ENCODE data around the gene ST3GAL5. TPM values are rescaled to one million over a fixed set of nuclear protein-coding genes. Genes with fewer than 3 reads are reported as not detected.

ST3GAL5 gene
- polyA plus RNA-seq, 3 donors from 2014 or later = 15.0 to 20.9 (median 19.9) TPM

- H3K36me3 Mint-ChIP-seq = no peaks in the 10 kb centered on the region
- no peaks in the 10 kb centered on the region for H3K9me3 Mint-ChIP-seq
- H3K27me3 Mint-ChIP-seq (ENCODE audit: low read depth in 3 of 3) = peaks cover 1 to 6% (median 3%) of the 10 kb centered on the region in 3 donors
- no peak overlapping the region for H3K4me3 Mint-ChIP-seq
- H3K4me1 Mint-ChIP-seq = no peaks in the 10 kb centered on the region
- H3K27ac Mint-ChIP-seq = no peak overlapping the region
- DNase-seq = no peak
Observed at GRCh38 chr2:85796046-85796340, 92.8 kb downstream of the ST3GAL5 start.

DNA sequence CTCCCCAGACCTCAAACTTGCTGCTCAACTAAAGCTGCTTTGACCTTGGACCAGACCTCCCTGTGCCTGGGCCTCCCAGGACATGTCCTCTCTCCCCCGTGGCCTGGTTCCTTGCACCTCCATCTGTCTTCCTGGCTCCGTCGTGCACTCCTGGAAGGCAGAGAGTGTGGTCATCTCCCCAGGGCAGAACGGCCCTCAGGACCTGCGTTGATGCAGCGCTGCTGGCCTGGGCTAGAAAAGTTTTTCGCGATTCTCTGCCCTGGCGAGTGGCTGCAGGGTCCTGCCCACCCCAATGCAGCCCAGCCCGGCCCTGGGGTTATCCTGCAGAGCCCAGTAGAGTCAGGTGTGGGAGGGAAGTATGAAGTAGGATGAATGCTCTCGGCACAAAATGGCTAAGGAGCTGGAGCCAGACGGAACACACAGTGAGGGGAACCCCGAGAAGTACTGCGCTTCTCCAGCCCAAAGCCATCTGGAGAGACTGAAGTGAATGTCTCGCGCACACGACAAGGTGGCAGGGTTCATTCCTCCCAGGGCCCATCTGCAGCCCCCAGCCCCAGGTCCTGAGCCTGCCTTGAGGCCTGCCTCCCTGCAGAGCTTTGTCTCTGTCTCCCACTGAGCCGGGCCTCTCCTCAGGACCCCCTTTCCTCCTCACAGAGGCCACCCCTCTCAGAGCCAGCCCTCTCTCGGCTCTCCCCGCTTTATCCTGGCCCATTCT, 93.3 kb downstream of the ST3GAL5 start:
- no peak overlapping the region for H3K4me3 Mint-ChIP-seq
- H3K27ac Mint-ChIP-seq = no peak overlapping the region
- H3K27me3 Mint-ChIP-seq (ENCODE audit: low read depth in 3 of 3) = peaks cover 0 to 6% (median 3%) of the 10 kb centered on the region in 3 donors
- no peaks in the 10 kb centered on the region for H3K9me3 Mint-ChIP-seq
- no peak for DNase-seq
- H3K36me3 Mint-ChIP-seq = no peaks in the 10 kb centered on the region
- no peaks in the 10 kb centered on the region for H3K4me1 Mint-ChIP-seq

DNA sequence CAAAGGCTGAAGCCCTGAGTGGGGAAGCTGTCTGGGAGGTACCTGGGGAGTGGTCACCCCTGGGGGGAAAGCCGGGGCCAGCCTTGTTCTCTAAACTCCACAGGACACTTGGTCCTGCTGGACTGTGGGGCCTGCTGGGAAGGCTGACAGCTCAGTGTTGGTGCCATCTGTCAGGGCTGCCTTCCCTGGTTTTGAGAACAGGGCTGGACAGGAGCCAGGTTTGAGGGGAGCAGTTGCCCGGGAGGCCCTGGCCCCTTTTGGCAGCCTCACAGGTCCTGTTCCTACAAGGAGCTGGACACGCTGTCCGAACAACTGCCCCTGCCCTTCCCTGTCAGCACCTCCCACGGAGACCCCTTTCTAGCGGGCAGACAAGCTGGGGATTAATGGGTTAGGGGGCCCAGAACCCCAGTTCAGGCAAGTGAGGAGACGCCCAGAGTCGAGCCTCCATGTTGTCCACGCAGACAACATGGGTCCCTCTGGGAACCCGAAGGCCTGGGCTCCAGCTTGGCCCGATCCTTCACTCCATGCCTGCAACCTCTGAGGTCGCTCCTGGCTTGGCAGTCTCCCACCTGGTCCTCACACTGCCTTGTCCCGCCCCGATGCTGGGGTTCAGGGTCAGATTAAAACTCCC, 94.2 kb downstream of the ST3GAL5 start:
- H3K4me1 Mint-ChIP-seq = no peaks in the 10 kb centered on the region
- peaks cover 0 to 6% (median 3%) of the 10 kb centered on the region in 3 donors for H3K27me3 Mint-ChIP-seq (ENCODE audit: low read depth in 3 of 3)
- no peaks in the 10 kb centered on the region for H3K36me3 Mint-ChIP-seq
- no peak for DNase-seq
- no peak overlapping the region for H3K4me3 Mint-ChIP-seq
- H3K9me3 Mint-ChIP-seq = no peaks in the 10 kb centered on the region
- H3K27ac Mint-ChIP-seq = no peak overlapping the region

DNA sequence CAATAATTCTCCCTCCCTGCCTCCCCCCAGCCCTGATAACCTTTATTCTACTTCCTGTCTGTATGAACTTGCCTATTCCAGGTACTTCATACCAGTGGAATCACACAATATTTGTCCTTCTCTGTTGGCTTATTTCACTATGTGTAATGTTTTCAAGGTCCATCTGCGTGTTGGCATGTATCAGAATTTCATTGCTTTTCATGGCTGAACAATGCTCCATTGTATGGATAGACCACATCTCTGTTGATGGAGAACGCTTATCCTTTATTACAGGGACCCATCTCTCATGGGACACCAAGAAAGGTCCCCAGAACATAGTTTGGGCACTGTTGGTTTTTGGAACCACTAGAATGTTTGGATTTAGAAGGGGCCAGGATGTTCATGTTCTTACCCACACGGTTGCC, 94.8 kb downstream of the ST3GAL5 start:
- no peaks in the 10 kb centered on the region for H3K9me3 Mint-ChIP-seq
- no peaks in the 10 kb centered on the region for H3K4me1 Mint-ChIP-seq
- no peak overlapping the region for H3K4me3 Mint-ChIP-seq
- no peak overlapping the region for H3K27ac Mint-ChIP-seq
- peaks cover 0 to 6% (median 3%) of the 10 kb centered on the region in 3 donors for H3K27me3 Mint-ChIP-seq (ENCODE audit: low read depth in 3 of 3)
- DNase-seq = no peak
- H3K36me3 Mint-ChIP-seq = no peaks in the 10 kb centered on the region

GRCh38 chr2:85793584-85793983, 95.2 kb downstream of the ST3GAL5 start:
- DNase-seq = no peak
- no peaks in the 10 kb centered on the region for H3K4me1 Mint-ChIP-seq
- H3K4me3 Mint-ChIP-seq = no peak overlapping the region
- H3K27ac Mint-ChIP-seq = no peak overlapping the region
- no peaks in the 10 kb centered on the region for H3K36me3 Mint-ChIP-seq
- H3K27me3 Mint-ChIP-seq (ENCODE audit: low read depth in 3 of 3) = peaks cover 0 to 6% (median 3%) of the 10 kb centered on the region in 3 donors
- H3K9me3 Mint-ChIP-seq = no peaks in the 10 kb centered on the region

DNA sequence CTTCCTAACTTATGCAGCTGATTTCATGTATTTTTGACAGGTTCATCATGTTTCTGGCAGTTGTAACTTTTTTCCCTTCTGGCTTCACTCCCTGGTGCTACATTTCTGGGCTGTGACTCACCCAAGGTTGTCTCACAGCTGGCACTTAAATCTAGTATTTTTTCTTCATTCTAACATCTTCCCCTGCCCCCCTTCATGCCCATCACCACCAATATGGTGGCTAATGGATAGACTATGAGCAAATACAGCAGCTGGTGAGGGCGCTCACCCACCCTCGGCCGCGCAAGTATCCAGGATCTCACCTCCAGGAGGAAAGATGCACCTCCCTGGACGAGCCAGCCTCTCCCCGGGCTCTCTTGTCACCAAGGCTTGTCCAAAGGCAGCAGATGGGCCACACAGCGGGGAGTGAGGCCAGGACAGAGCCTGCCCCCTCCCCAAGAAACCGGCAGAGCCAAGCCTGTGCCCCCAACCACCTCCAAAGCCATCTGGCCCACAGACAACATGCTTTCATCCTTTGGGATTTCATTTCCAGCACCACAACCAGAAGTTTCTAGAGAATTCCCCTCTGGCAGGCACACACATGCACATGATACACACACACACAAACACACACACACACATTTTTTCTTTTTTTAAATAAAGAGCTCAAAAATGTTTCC, 95.9 kb downstream of the ST3GAL5 start:
- no peaks in the 10 kb centered on the region for H3K4me1 Mint-ChIP-seq
- H3K27ac Mint-ChIP-seq = no peak overlapping the region
- H3K9me3 Mint-ChIP-seq = no peaks in the 10 kb centered on the region
- no peak overlapping the region for H3K4me3 Mint-ChIP-seq
- DNase-seq = no peak
- peaks cover 0 to 6% (median 3%) of the 10 kb centered on the region in 3 donors for H3K27me3 Mint-ChIP-seq (ENCODE audit: low read depth in 3 of 3)
- no peaks in the 10 kb centered on the region for H3K36me3 Mint-ChIP-seq

DNA sequence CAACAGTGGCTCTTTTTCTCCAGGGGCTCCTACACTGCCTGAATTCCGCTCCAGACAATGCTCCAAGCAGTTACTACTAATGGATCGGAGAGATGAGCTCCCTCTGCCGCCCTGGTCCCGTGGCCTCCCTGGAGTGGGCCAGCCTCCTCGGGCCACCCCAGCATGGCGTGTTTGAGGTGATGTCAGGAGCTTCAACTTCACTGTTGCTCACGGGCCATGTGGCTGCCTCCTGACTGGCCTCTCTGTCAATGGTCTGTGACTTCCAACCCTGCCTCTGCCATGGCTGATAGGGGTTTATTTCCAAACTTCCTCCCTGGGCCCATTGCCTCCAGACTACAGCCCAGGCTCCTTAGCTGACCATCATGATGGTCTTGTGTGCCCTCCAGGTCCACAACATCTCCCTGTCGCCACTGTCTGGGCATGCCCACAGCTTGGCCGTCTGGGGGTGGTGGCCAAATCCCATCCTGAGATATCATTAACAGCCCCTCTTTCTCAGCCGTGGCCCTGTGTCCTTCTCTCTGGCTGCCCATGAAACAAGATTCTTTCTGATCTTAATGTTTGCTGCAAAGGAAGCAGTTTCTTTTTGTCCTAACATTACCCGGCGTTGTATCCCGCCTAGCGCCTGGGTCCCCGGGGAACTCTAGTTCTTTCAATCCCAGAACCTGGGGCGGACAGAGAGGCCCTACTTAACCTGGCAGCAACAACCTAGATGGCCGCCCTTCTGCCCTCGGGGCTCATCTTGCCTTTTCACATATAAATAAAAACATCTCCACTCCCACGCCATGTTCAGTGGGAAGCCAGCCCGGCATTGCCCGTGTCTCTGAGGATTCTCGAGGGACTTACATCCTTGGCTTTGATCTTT, 96.9 kb downstream of the ST3GAL5 start:
- DNase-seq = no peak
- H3K27ac Mint-ChIP-seq = no peak overlapping the region
- peaks cover 0 to 6% (median 2%) of the 10 kb centered on the region in 3 donors for H3K27me3 Mint-ChIP-seq (ENCODE audit: low read depth in 3 of 3)
- H3K4me3 Mint-ChIP-seq = no peak overlapping the region
- H3K4me1 Mint-ChIP-seq = no peaks in the 10 kb centered on the region
- H3K36me3 Mint-ChIP-seq = no peaks in the 10 kb centered on the region
- H3K9me3 Mint-ChIP-seq = no peaks in the 10 kb centered on the region

- H3K27ac Mint-ChIP-seq = no peak overlapping the region
- no peak for DNase-seq
- no peaks in the 10 kb centered on the region for H3K9me3 Mint-ChIP-seq
- H3K27me3 Mint-ChIP-seq (ENCODE audit: low read depth in 3 of 3) = peaks cover 0 to 6% (median 2%) of the 10 kb centered on the region in 3 donors
- no peak overlapping the region for H3K4me3 Mint-ChIP-seq
- no peaks in the 10 kb centered on the region for H3K36me3 Mint-ChIP-seq
- H3K4me1 Mint-ChIP-seq = peaks cover 2 to 6% of the 10 kb centered on the region in 2 donors
Observed at GRCh38 chr2:85790499-85791188, 98.1 kb downstream of the ST3GAL5 start.

- no peak overlapping the region for H3K27ac Mint-ChIP-seq
- peaks cover 8 to 12% of the 10 kb centered on the region in 2 donors for H3K4me1 Mint-ChIP-seq
- no peak overlapping the region for H3K4me3 Mint-ChIP-seq
- peaks cover 3 to 6% (median 3%) of the 10 kb centered on the region in 3 donors for H3K27me3 Mint-ChIP-seq (ENCODE audit: low read depth in 3 of 3)
- no peaks in the 10 kb centered on the region for H3K36me3 Mint-ChIP-seq
- no peak for DNase-seq
- no peaks in the 10 kb centered on the region for H3K9me3 Mint-ChIP-seq
Observed at GRCh38 chr2:85790032-85790431, 98.8 kb downstream of the ST3GAL5 start.

DNA sequence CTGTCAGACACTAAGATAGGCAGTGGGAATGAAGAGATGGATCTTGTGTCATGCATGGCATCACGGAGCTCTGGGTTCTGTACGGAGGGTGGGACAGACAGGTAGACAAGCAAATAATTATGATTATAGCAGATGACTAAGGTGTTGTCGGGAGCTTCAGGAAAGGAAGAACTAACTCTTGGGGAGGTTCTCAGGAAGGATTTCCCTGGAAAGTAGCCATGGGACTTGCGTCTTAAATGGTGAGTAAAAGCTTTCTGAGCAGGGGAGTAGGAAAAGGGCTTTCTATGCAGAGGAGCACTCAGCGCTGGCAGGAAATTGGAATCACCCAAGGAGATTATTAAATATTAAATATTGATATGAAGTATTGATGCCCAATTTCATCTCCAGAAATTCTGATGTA, 99.5 kb downstream of the ST3GAL5 start:
- Mint-ChIP-seq H3K27me3 (ENCODE audit: low read depth in 3 of 3) (peaks cover 3 to 6% (median 3%) of the 10 kb centered on the region in 3 donors), H3K36me3 (no peaks in the 10 kb centered on the region), H3K4me3 (no peak overlapping the region), H3K9me3 (no peaks in the 10 kb centered on the region), H3K27ac (no peak overlapping the region), H3K4me1 (peaks cover 11 to 16% of the 10 kb centered on the region in 2 donors)
- no peak for DNase-seq

DNA sequence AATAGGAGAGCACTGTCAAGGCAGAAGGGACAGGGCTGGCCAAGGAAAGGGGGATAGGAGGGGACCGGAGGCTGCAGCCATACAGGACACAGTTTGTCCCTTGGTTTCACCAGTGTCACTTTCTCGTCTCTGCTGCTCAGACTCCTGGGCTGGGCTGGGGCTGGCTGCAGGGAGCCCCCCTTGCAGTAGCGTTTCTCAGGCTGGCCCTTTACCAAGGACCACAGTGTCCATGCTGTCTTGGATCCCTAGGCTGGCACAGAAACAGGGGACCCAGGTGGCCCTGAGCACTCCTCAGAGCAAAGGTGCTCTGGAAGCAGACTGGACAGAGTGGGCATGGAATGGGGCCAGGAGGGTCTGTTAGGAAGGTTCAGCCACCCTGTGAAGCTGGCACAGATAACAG, 100.2 kb downstream of the ST3GAL5 start:
- DNase-seq = no peak

GRCh38 chr2:85787981-85788340, 100.8 kb downstream of the ST3GAL5 start:
- Mint-ChIP-seq H3K9me3 (no peaks in the 10 kb centered on the region), H3K27ac (no peak overlapping the region), H3K4me3 (no peak overlapping the region), H3K27me3 (ENCODE audit: low read depth in 3 of 3) (peaks cover 3 to 6% (median 3%) of the 10 kb centered on the region in 3 donors), H3K4me1 (peaks cover 11 to 16% of the 10 kb centered on the region in 2 donors), H3K36me3 (no peaks in the 10 kb centered on the region)
- no peak for DNase-seq

More for the DNA sequence above, 100.2 kb downstream of the ST3GAL5 start:
- Mint-ChIP-seq H3K9me3 (no peaks in the 10 kb centered on the region), H3K4me3 (no peak overlapping the region), H3K27ac (no peak overlapping the region), H3K27me3 (ENCODE audit: low read depth in 3 of 3) (peaks cover 3 to 6% (median 3%) of the 10 kb centered on the region in 3 donors), H3K36me3 (no peaks in the 10 kb centered on the region), H3K4me1 (peaks cover 11 to 16% of the 10 kb centered on the region in 2 donors)

GRCh38 chr2:85787282-85787980, 101.4 kb downstream of the ST3GAL5 start:
- Mint-ChIP-seq H3K4me3 (no peak overlapping the region), H3K36me3 (no peaks in the 10 kb centered on the region), H3K27ac (no peak overlapping the region), H3K9me3 (no peaks in the 10 kb centered on the region), H3K4me1 (peaks cover 11 to 16% of the 10 kb centered on the region in 2 donors), H3K27me3 (ENCODE audit: low read depth in 3 of 3) (peaks cover 3 to 4% (median 3%) of the 10 kb centered on the region in 3 donors)
- DNase-seq = no peak
